Measurements from ENCODE around the gene THG1L.
"Not testable (repeated sequence)": the region's sequence is repeated elsewhere in the genome, so short reads cannot be mapped to it uniquely, and the experiment has no call there.

GRCh38 chr5:157698674-157699073 is 32.5 kb upstream of the THG1L start:
- TF ChIP-seq CTCF, POLR2A, POLR2AphosphoS5, EP300 (IDR thresholded peaks at IDR 0.05): not testable (repeated sequence)

Measured in gastroesophageal sphincter (tissue), 3 donors.